GM19328 (cell line): Measurements from ENCODE around the gene MFNG.
"Not testable (repeated sequence)": the region's sequence is repeated elsewhere in the genome, so short reads cannot be mapped to it uniquely, and the experiment has no call there.

Experiments used
- ATAC-seq: cut with Tn5 transposase; IDR thresholded peaks from one replicate; pipeline ENCODE4 v1.9.1; 2021; ENCODE audit warnings: mild to moderate bottlenecking, moderate library complexity; ENCODE audit not compliant: unreplicated experiment

The MFNG gene, protein sequence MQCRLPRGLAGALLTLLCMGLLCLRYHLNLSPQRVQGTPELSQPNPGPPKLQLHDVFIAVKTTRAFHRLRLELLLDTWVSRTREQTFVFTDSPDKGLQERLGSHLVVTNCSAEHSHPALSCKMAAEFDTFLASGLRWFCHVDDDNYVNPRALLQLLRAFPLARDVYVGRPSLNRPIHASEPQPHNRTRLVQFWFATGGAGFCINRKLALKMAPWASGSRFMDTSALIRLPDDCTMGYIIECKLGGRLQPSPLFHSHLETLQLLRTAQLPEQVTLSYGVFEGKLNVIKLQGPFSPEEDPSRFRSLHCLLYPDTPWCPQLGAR

DNA sequence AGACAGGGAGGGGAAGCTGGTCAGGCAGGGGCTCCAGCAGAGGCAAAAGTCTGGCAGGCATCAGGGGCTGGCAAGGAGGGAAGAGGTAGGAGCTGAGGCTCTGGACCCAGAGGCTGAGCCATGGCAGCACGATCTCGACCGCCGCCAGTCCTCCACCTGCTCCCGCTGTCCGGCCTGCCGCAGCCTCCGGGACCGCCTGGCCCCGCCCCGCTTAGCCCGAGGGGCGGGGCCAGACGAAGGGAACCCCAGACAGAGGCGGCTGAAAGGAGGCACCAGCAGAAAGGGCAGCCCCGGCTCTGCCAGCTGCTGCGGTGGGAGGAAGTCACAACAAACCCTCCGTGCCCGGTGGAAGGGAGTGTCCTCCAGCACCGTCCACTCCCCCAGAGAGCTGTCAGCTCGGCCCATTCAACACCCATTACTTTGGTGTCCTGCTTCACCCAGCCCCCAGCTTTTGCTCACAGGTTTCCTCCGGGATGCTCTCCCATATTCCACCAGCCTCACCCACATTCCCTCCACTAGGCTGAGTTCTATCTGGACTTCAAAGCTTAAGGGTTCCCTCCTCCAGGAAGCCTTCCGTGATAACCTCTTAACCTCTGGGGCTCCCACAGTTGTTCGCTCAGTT lies at the start of gene MFNG:
TSS of gene MFNG (minus strand) at position 161 of the 622 bp plus-strand sequence. CDS start 207 bp downstream, outside the sequence.
- no peak for ATAC-seq

- ATAC-seq: no peak
These were observed 49.0 kb upstream of the MFNG start for GRCh38 chr22:37535159-37535558.

GRCh38 chr22:37534445-37534844 lies 48.3 kb upstream of the MFNG start:
- ATAC-seq: no peak

DNA sequence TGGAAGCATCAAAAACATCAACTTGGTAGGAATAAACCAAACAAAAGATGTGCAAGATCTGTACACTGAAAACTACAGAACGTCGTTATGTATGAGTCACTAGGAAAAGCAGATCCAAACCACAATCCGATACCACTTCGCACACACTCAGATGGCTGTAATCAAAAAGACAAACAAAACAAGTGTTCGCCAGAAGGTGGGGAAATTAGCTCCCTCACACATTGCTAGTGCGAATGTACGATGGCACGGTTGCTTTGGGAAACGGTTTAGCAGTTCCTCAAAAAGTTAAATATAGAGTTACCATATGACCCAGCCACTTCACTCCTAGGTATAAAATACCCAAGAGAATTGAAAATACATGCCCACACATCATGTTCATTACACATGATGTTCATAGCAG lies 47.8 kb upstream of the MFNG start:
- no peak for ATAC-seq

DNA sequence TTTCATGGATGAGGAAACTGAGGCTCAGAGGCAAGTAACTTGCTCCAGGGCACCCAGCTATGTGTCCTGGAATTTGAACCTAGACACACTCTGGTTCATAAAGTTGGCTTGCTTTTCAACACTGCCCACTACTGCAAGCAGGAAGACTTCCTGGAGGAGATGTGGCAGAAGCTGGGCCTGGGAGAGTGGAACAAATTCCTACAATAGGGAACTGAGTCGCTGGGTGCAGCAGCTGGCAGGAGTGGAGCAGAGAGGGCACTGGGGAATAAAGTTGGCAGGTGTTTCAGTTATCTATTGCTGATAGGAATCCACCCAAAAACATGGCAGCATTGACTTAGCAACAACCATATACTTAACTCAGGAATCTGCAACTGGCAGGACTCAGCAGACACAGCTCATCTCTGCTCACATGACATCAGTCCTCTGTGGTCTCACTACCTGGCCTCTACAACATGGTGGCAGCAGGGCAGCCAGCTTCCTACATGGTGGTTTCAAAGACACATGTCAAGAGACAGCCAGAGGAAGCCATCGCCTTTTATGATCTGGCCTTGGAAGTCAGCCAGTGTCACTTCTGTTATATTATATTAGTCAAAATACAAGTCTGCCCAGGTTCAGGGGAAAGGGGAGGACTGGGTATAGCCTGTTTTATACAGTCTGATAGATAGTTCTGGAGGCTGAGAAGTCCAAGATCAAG lies 43.6 kb upstream of the MFNG start:
- ATAC-seq: no peak

DNA sequence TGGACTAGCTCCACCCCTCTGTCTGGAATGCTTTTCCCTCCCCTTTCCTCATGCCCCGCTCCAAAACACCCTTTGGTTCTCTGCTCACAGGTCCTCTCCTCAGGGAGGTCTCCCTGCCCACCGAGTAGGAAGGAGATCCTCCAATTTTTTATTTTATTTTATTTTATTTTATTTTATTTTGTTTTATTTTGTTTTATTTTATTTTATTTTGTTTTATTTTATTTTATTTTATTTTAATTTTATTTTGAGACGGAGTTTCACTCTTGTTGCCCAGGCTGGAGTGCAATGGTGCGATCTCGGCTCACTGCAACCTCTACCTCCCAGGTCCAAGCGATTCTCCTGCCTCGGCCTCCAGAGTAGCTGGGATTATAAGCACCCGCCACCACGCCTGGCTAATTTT lies 41.8 kb upstream of the MFNG start:
- not testable (repeated sequence) for ATAC-seq

DNA sequence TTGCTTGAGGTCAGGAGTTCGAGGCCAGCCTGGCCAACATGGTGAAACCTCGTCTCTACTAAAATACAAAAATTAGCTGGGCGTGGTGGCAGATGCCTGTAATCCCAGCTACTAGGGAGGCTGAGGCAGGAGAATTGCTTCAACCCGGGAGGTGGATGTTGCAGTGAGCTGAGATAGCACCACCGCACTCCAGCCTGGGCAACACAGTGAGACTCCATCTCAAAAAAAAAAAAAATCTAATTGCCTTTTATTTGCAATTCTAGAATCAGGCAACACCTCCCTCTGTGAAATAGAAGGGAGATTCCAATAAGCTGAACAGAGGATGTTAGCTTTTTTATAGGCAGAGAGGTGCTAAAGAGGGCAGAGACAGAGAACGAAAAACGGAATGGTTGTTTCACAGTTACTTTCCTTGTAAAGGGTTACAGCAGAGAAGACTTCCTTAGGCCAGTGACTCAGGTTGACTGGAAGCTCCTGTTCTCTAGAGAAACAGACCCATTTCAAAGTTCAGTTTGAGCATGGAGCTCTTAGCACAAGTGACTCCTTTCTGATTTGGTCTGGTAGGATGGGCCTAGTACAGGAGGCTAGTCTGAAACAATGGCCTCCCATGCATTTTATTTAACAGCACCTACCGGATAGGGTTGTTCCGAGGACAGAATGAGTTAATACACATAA lies 41.0 kb upstream of the MFNG start:
- ATAC-seq: not testable (repeated sequence)

DNA sequence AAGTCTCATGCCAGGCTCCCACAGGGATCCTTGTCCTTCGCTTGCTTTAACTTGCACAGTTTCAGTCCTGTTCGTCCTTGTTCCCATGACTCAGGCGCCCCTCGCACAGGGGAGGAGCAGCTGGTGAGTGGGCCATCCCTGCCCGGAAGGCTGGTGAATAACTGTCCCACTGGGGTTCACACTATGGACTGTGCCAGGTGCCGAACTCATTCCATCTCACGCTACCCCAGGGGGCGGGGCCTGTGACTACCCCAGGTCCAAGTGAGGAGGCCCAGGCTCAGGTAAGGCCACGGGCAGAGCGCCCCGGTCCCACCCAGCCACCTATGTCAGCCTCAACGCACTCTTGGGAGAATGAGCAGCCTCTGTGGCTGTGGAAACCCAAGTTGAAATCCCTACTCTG lies 40.2 kb upstream of the MFNG start:
- ATAC-seq: no peak

GRCh38 chr22:37525746-37526350 lies 39.7 kb upstream of the MFNG start:
- no peak for ATAC-seq

GRCh38 chr22:37525073-37525745 lies 39.0 kb upstream of the MFNG start:
- ATAC-seq: no peak

- no peak for ATAC-seq
These were observed 36.3 kb upstream of the MFNG start for GRCh38 chr22:37522482-37522881.

GRCh38 chr22:37521236-37521739 lies 35.1 kb upstream of the MFNG start:
- no peak for ATAC-seq

GRCh38 chr22:37520776-37521191 lies 34.6 kb upstream of the MFNG start:
- no peak for ATAC-seq

- no peak for ATAC-seq
These were observed 33.3 kb upstream of the MFNG start, which contains the start of gene CARD10 for GRCh38 chr22:37519268-37520195. Gene CARD10 (minus strand): TSS chr22:37519415. CDS start chr22:37519200, 215 bp downstream.

DNA sequence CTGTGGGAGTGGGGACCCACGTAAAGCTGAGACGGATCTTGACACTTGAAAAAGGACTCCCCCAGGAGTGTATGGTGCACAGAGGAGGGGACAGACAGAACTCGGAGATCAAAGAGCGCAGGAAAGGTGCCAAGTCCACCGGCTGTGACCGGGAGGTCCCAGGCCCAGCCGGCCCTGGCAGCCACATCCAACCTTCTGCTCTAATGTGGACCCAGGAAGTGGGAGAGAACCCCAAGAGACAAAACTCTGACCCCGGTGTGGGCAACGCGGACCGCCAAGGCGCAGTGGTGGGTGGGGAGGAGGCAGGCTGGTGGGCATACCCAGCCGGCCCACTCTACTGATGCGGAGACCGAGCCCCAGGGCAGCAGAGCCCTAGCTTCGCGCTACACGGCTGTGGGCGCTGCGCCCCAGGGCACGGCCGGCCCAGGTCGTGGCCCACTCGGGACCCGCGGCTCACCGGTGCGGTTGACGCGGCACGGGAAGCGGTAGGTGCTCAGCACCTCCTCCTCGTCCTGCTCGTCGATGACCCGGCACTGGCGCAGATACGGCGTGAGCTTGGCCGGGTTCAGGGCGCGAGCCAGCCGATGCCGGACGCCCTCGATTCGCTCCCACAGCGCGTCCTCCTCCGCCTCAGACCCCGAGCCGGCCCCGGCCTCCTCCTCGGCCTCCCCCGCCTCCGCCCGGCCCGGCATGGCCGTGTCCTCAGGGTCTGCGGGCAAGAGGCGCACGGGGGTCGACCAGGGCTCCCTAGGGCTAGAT lies 32.5 kb upstream of the MFNG start:
- ATAC-seq: no peak

DNA sequence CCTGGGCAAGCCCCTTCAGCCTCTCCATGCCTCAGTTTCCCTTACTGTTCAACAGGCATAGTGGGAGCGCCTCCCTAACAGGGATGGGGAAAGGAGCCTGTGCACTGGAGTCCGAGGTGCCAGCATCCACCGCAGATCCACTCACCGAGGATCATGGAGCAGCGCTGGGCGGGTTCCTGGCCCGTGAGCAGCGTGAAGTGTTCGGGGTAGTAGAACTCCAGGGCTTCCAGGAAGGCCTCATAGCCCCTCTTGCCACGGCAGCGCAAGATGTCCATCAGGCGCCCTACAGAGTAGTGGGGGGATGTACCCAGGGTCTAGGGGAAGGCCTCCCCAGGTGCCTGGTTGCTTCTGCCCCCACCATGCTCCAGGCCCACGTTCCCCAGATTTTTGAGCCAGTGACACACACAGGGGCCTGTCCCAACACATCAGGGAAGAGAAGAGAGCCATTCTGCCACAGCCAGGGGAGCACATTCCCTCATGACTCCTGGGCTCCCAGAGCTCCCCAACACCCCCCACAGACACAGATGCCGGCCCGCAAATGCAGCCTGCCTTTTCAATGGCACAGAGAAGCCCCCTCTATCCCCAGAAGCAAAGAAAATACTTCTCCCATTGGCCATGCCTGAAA lies 31.8 kb upstream of the MFNG start:
- no peak for ATAC-seq

DNA sequence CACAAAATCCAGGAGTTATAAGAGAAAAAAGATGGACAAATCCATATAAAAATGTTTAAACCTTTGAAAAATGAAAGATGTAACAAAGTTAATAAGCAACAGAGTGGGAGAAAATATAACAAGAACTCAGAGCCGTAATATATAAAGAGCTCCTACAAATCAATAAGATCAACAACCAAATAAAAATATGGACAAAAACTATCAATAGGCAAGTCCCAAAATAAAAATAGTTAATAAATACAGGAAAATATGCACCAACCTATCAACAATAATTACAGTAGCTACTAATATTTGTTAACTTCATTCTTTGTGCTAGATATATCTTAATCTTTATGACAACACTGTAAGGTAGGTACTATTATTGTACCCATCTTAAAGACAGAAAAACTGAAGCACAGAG lies 30.3 kb upstream of the MFNG start:
- ATAC-seq: no peak

DNA sequence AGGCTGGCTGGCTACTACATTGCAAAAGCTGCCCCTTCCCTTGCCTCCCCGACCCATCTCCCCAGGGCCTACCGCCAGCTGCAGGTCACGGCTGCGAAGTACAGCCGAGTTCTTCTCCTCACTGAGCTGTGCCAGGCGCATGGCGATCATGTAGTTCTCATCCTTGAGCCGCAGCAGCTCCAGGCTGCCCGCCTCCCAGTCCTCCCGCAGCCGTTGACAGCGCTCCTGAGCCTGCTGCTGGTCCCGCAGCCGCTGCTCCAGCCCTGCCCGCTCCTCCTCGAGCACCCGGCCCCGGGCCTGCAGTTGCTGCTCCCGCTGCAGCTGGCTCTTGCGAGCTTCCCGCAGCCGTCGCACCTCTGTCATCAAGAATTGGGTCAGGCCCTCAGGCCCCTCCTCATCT lies 29.7 kb upstream of the MFNG start:
- ATAC-seq: no peak
